Smooth muscle cell (in vitro differentiated cells): ENCODE data around the gene METRNL. TPM values are rescaled to one million over a fixed set of nuclear protein-coding genes. Genes with fewer than 3 reads are reported as not detected.
A peak's percentile ranks its signal among the peaks of the same experiment; 100 is the strongest.

Experiments
- DNase-seq: peaks from one replicate; lab custom pipeline; 2025; ENCODE audit not compliant: unreplicated experiment; lab: John Stamatoyannopoulos, UW
- H2AFZ ChIP-seq: fragments of 200-600 bp; sonication (generic); 2 replicates; pipeline ENCODE4 v1.6.0; 2016; ENCODE audit warnings: antibody characterized with exemption, low read depth, mild to moderate bottlenecking
- H3F3A ChIP-seq: fragments of 200-600 bp; sonication (generic); 2 replicates; pipeline ENCODE4 v1.6.0; 2017; ENCODE audit warnings: antibody characterized with exemption, low read depth
- H3K27ac ChIP-seq: fragments of 200-600 bp; sonication (generic); 2 replicates; pipeline ENCODE4 v1.5.1; 2016; ENCODE audit warnings: low read depth, mild to moderate bottlenecking
- H3K27me3 ChIP-seq: fragments of 200-600 bp; sonication (generic); 2 replicates; pipeline ENCODE4 v1.6.1; 2016; ENCODE audit warnings: low read depth, mild to moderate bottlenecking
- H3K36me3 ChIP-seq: fragments of 200-600 bp; sonication (generic); 2 replicates; pipeline ENCODE4 v1.5.1; 2016; ENCODE audit warnings: low read depth
- H3K4me1 ChIP-seq: fragments of 200-600 bp; sonication (generic); 2 replicates; pipeline ENCODE4 v1.5.1; 2016; ENCODE audit warnings: low read depth
- H3K4me2 ChIP-seq: fragments of 200-600 bp; sonication (generic); 2 replicates; pipeline ENCODE4 v1.6.0; 2016; ENCODE audit warnings: mild to moderate bottlenecking
- H3K4me3 ChIP-seq: fragments of 200-600 bp; sonication (generic); 2 replicates; pipeline ENCODE4 v1.5.1; 2016; ENCODE audit warnings: mild to moderate bottlenecking
- H3K79me2 ChIP-seq: fragments of 200-600 bp; sonication (generic); 2 replicates; pipeline ENCODE4 v1.6.0; 2016; ENCODE audit warnings: low read depth, mild to moderate bottlenecking
- H3K9ac ChIP-seq: fragments of 200-600 bp; sonication (generic); 2 replicates; pipeline ENCODE4 v1.6.0; 2016; ENCODE audit warnings: low read depth
- H3K9me3 ChIP-seq: fragments of 200-600 bp; sonication (generic); replicated peaks from 2 replicates; pipeline ENCODE4 v1.5.1; 2016; ENCODE audit warnings: low read depth
- H4K20me1 ChIP-seq: fragments of 200-600 bp; sonication (generic); 2 replicates; pipeline ENCODE4 v1.6.0; 2016; ENCODE audit warnings: low read depth
- WGBS: methylation state at CpG from one replicate; pipeline ENCODE4 v1.1.7; 2016; ENCODE audit warnings: low lambda C conversion rate; 5-methylcytosine and 5-hydroxymethylcytosine counted together
- polyA plus RNA-seq: library from polyadenylated mRNA; unstranded; fragments of >200 nt; fragmentation: Nextera tagmentation; extraction: Ambion mirVana; gene quantifications from 2 replicates; pipeline ENCODE4 v1.2.1, GENCODE V29; 2016
- total RNA-seq: library from RNA; depleted of rRNA; stranded (reverse); fragments of >200 nt; gene quantifications from 2 replicates; pipeline ENCODE4 v1.2.3, GENCODE V29; 2014
- TF ChIP-seq, protein P1 (sequence below): fragments of 200-600 bp; sonication (generic); IDR thresholded peaks from 2 replicates; pipeline ENCODE4 v1.5.1; 2017; ENCODE audit warnings: borderline replicate concordance, mild to moderate bottlenecking, antibody characterized with exemption; ENCODE audit not compliant: insufficient read depth, poor library complexity, severe bottlenecking

Gene METRNL
- total and polyA plus RNA-seq, 2 experiments from 2014 or later = 55.6 to 98.1 TPM

DNA sequence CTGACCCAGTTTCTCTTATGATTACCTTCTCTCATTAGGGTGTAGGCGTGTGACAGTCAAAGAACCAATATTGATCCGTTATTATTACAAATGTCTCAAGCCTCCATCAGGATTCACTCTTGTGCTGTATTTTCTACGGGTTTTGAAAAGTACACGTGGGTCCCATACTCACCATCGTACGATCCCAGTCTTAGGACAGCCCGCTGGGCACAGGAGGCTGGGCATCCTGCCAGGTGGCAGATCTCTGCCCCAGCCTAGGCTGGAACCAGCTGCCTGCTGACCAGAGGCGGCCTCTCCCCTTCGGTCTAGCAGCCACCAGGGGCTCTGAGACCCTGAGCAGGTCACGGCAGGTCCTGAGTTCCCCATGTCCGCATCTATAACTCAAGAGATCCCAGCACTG, 2.0 kb upstream of the METRNL start:
- Histone ChIP-seq H3K27me3 (no peaks in the 10 kb centered on the region), H3K27ac (no peak overlapping the region), H2AFZ (no peak overlapping the region), H4K20me1 (peaks cover 17% of the 10 kb centered on the region), H3K9ac (no peak overlapping the region), H3K4me2 (no peak overlapping the region), H3F3A (peaks cover 9% of the 10 kb centered on the region), H3K4me1 (peaks cover 8% of the 10 kb centered on the region), H3K9me3 (no peaks in the 10 kb centered on the region), H3K4me3 (no peak overlapping the region), H3K36me3 (no peaks in the 10 kb centered on the region), H3K79me2 (peaks cover 24% of the 10 kb centered on the region)
- TF ChIP-seq, protein P1, sequence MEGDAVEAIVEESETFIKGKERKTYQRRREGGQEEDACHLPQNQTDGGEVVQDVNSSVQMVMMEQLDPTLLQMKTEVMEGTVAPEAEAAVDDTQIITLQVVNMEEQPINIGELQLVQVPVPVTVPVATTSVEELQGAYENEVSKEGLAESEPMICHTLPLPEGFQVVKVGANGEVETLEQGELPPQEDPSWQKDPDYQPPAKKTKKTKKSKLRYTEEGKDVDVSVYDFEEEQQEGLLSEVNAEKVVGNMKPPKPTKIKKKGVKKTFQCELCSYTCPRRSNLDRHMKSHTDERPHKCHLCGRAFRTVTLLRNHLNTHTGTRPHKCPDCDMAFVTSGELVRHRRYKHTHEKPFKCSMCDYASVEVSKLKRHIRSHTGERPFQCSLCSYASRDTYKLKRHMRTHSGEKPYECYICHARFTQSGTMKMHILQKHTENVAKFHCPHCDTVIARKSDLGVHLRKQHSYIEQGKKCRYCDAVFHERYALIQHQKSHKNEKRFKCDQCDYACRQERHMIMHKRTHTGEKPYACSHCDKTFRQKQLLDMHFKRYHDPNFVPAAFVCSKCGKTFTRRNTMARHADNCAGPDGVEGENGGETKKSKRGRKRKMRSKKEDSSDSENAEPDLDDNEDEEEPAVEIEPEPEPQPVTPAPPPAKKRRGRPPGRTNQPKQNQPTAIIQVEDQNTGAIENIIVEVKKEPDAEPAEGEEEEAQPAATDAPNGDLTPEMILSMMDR = no peak
- WGBS = 79% methylated on average over 11 of the region's 11 CpGs
- DNase-seq = no peak

DNA sequence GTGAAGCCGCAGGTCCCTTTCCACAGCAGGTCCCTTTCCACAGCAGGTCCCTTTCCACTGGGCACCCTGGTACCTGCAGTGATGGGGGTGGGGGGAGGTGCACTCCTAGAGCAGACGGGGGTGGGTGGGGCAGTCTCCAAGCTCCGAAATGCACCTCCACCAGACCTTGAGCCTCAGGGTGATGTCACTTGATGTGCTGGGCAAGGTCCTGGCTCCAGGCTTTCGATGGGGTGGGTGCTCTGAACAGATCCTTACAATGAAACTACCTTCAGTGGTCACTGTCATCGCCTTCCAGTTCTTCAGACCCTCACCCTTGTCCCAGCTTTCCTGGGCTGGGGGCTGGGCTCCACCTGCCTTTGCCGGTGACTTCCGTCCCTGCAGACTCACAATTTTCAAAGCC, 1.5 kb upstream of the METRNL start:
- WGBS = 67% methylated on average over 7 of the region's 7 CpGs
- H3K4me2 ChIP-seq = peak overlapping the region; percentile 99
- no peak overlapping the region for H2AFZ ChIP-seq
- no peak for DNase-seq
- TF ChIP-seq, protein P1 = no peak
- H4K20me1 ChIP-seq = peaks cover 23% of the 10 kb centered on the region
- peaks cover 14% of the 10 kb centered on the region for H3F3A ChIP-seq
- no peaks in the 10 kb centered on the region for H3K9me3 ChIP-seq
- peaks cover 28% of the 10 kb centered on the region for H3K79me2 ChIP-seq
- no peak overlapping the region for H3K9ac ChIP-seq
- no peak overlapping the region for H3K4me3 ChIP-seq
- H3K27ac ChIP-seq = no peak overlapping the region
- no peaks in the 10 kb centered on the region for H3K36me3 ChIP-seq
- no peaks in the 10 kb centered on the region for H3K27me3 ChIP-seq
- peaks cover 8% of the 10 kb centered on the region for H3K4me1 ChIP-seq

DNA sequence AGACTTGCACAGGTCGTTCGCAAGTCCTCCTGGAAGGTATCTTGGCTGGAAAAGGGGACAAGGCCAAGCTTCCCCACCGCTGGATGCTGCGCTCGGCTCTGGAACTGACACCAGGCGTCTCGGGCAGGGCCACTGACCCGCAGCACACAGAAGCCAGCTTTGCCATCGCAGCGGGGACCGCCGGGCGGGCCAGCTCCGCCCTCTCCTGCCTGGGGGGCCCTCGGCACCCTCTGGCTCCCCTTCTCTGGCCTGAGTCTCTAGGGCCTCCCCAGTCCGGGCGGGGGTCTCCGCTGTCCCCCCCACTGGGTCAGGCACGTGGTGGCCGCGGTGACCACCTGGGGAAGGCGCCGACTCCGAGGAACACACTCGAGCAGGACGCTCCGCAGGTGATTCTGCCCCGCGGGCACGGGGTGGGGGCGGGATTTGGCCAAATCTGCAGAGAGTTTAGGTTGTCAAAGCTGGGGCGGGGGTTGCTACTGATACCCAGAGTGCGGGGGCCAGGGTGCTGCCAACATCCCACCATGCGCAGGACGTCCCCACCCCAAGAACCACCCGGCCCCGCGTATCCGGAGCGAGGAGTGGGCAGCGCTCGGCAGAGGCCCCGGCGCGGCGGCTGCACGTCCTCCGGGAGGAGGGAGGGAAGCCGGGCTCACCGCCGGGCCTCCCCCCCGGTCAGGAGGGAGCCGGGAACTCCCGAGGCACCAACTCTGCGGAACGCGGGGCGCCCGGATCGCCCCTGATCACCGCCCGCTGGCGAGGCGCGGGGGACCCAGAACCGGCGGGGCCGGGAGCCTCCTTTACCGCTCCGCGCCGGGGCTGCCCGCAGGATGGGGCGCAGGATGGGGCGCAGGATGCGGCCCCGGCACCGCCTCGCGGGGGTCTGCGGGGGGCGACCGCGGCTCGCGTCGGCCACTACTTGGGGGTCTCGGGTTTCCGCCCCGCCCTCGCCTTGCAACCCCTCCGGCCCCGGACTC, 744 bp upstream of the METRNL start:
- Histone ChIP-seq H3F3A (peaks cover 17% of the 10 kb centered on the region), H3K27ac (no peak overlapping the region), H3K36me3 (no peaks in the 10 kb centered on the region), H3K9me3 (no peaks in the 10 kb centered on the region), H4K20me1 (peaks cover 30% of the 10 kb centered on the region), H3K79me2 (peaks cover 28% of the 10 kb centered on the region), H2AFZ (peak overlapping the region; percentile 82), H3K9ac (peak overlapping the region; percentile 78), H3K27me3 (no peaks in the 10 kb centered on the region), H3K4me1 (peaks cover 8% of the 10 kb centered on the region), H3K4me3 (peak overlapping the region; percentile 79), H3K4me2 (peak overlapping the region; percentile 99)
- TF ChIP-seq, protein P1 = no peak
- 4% methylated on average over 46 of the region's 93 CpGs for WGBS
- no peak for DNase-seq
